Peyer's patch (tissue), 4 donors: ENCODE measurements around the gene TMEM87B. TPM values are rescaled to one million over a fixed set of nuclear protein-coding genes. Genes with fewer than 3 reads are reported as not detected.
"Not testable (repeated sequence)": the region's sequence is repeated elsewhere in the genome, so short reads cannot be mapped to it uniquely, and the experiment has no call there.

Experiments
- DNase-seq, 3 donors: peaks; one replicate each; pipeline ENCODE4 v3.0.0-alpha.2; 2017 to 2019
- H3K27ac ChIP-seq, 4 donors: fragments of 200-600 bp; sonication (generic); one replicate each; pipeline ENCODE4 v1.5.1; 2016 to 2019
- H3K27me3 ChIP-seq, 2 donors: fragments of 200-600 bp; sonication (generic); one replicate each; pipeline ENCODE4 v1.5.1; 2019
- H3K36me3 ChIP-seq, 3 donors: fragments of 200-600 bp; sonication (generic); one replicate each; pipeline ENCODE4 v1.5.1; 2016 to 2019
- H3K4me1 ChIP-seq, 4 donors: fragments of 200-600 bp; sonication (generic); one replicate each; pipeline ENCODE4 v1.5.1; 2016 to 2019
- H3K4me3 ChIP-seq, 4 donors: fragments of 200-600 bp; sonication (generic); 1 replicate in 3 of 4; 2 replicates in 1 of 4; pipeline ENCODE4 v1.5.1; 2016 to 2019; ENCODE audit warnings: mild to moderate bottlenecking in 1 of 4
- H3K9me3 ChIP-seq, 4 donors: fragments of 200-600 bp; sonication (generic); one replicate each; pipeline ENCODE4 v1.5.1; 2016 to 2019; ENCODE audit warnings: mild to moderate bottlenecking in 1 of 4
- POLR2A ChIP-seq, 2 donors: fragments of 450-650 bp; IDR thresholded peaks; one replicate each; pipeline ENCODE4 v1.5.1; 2017; ENCODE audit warnings: antibody characterized with exemption in 2 of 2, mild to moderate bottlenecking in 2 of 2, moderate library complexity in 2 of 2
- total RNA-seq, 4 donors: library from RNA; depleted of rRNA; stranded (reverse); fragments of >200 nt; gene quantifications; one replicate each; pipeline ENCODE4 v1.1.0, GENCODE V29; 2016
- TF ChIP-seq, protein P1 (sequence below), 6 experiments: fragments of 450-650 bp in 4 of 6; fragments of 200-600 bp in 2 of 6; sonication (generic) in 1 of 6; IDR thresholded peaks; one replicate each; pipeline ENCODE4 v1.5.1; 2017 to 2019; ENCODE audit warnings: antibody characterized with exemption in 6 of 6, mild to moderate bottlenecking in 3 of 6, moderate library complexity in 1 of 6

The TMEM87B gene
- total RNA-seq, 4 donors from 2014 or later = 22.3 to 85.6 (median 48.6) TPM

DNA sequence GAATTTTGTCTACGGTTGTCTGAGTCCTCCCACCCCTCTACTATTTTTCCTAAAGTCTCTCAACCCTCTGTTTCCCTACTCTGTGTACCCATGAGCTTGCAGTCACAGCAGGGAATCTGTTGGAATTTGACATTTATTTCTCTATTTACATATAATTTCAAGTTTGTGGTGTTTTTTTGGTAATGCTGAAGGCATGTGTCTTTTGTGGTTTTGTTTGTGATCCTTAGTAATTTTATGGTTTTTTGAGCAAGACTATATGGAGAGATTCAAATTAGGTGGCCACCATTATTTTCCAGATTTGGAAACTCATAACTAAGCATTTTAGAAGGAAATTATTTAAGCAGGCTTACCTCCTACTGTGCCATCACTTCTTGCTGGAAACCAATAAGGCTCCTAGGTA, 55.9 kb downstream of the TMEM87B start:
- TF ChIP-seq, protein P1, sequence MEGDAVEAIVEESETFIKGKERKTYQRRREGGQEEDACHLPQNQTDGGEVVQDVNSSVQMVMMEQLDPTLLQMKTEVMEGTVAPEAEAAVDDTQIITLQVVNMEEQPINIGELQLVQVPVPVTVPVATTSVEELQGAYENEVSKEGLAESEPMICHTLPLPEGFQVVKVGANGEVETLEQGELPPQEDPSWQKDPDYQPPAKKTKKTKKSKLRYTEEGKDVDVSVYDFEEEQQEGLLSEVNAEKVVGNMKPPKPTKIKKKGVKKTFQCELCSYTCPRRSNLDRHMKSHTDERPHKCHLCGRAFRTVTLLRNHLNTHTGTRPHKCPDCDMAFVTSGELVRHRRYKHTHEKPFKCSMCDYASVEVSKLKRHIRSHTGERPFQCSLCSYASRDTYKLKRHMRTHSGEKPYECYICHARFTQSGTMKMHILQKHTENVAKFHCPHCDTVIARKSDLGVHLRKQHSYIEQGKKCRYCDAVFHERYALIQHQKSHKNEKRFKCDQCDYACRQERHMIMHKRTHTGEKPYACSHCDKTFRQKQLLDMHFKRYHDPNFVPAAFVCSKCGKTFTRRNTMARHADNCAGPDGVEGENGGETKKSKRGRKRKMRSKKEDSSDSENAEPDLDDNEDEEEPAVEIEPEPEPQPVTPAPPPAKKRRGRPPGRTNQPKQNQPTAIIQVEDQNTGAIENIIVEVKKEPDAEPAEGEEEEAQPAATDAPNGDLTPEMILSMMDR (IDR thresholded peaks at IDR 0.05) = no peak
- TF ChIP-seq POLR2A (IDR thresholded peaks at IDR 0.05) = no peak
- Histone ChIP-seq H3K4me1 (no peaks in the 10 kb centered on the region), H3K27ac (no peak overlapping the region), H3K36me3 (peaks cover 0 to 72% (median 0%) of the 10 kb centered on the region in 3 donors), H3K27me3 (no peaks in the 10 kb centered on the region), H3K4me3 (no peak overlapping the region), H3K9me3 (no peaks in the 10 kb centered on the region)
- DNase-seq = no peak

DNA sequence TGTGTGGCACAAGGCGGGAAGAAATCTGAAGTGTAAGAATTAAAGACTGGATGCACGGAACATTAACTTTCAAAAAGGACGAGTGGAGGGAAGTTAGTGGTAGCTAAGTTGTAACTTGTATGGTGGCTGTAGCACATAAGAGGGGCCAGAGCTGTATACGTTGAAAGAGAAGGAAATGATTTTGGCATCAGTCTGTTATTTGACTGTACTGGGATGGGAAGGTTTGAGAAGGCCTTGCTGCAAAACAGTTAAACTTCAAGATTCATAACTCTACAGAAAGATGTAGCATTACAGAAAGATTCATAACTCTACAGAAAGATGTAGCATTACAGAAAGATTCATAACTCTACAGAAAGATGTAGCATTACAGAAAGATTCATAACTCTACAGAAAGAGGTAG, 58.3 kb downstream of the TMEM87B start:
- DNase-seq, H3K27ac ChIP-seq, H3K4me3 ChIP-seq, H3K9me3 ChIP-seq, H3K27me3 ChIP-seq, H3K4me1 ChIP-seq: not testable (repeated sequence)
- peaks cover 0 to 70% (median 0%) of the 10 kb centered on the region in 3 donors for H3K36me3 ChIP-seq

DNA sequence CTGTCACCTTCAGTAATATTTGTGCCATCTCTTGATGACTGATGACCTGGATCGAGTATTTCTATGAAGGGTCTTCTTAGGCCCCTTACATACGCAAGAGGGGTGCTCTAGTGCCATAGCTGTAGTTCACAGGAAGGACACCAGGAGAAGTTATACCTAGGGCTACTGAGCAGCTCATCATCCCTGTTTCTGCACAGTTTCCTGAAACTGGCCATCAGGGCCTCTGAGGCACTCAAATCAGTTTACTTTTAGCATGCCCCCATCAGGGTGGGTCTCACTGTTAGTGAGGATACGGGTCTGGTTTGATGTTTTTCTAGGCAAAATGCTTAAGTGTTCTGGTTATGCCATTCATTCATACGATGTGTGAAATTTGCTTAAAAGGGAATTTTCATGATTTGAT, 63.1 kb downstream of the TMEM87B start:
- H3K27me3 ChIP-seq = no peaks in the 10 kb centered on the region
- H3K9me3 ChIP-seq = no peaks in the 10 kb centered on the region
- no peak for DNase-seq
- H3K4me3 ChIP-seq = no peak overlapping the region
- peaks cover 0 to 34% (median 0%) of the 10 kb centered on the region in 3 donors for H3K36me3 ChIP-seq
- H3K4me1 ChIP-seq = no peaks in the 10 kb centered on the region
- no peak for TF ChIP-seq POLR2A (IDR thresholded peaks at IDR 0.05)
- TF ChIP-seq, protein P1 (IDR thresholded peaks at IDR 0.05) = no peak
- no peak overlapping the region for H3K27ac ChIP-seq

DNA sequence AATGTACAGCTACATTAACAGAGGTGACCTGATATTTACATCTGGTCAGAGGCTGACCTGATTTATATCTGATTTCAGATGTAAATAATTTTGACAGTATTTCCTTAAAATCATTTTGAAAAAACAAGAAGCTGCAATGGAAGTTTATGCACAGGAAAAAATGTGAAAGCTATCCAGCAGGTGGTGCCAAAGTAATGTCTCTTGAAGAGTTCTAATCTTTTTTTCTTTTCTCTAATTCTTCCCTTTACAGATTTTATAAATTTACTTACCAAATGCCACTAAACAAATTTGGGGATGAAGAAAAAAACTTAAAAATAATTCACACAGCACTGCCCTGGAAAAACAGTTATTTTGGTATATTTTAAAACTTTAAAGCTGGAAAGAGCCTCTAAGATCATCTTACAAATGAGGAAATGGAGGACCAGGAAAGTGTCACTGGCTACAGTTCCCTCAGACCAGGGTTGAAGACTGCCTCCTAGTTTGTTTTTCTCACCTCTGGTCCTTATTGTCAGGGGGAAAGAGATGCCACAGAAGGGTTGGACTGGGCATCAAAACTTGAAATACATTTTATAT, 66.7 kb downstream of the TMEM87B start:
- Histone ChIP-seq H3K27ac (no peak overlapping the region), H3K4me1 (no peaks in the 10 kb centered on the region), H3K27me3 (no peaks in the 10 kb centered on the region), H3K4me3 (no peak overlapping the region), H3K36me3 (peaks cover 0 to 20% (median 0%) of the 10 kb centered on the region in 3 donors), H3K9me3 (no peaks in the 10 kb centered on the region)
- peak in 2 of 3 donors; percentile 38 to 58 for DNase-seq
- TF ChIP-seq, protein P1 (IDR thresholded peaks at IDR 0.05) = peak; percentile 43 to 63 (median 55)
- TF ChIP-seq POLR2A (IDR thresholded peaks at IDR 0.05) = no peak

DNA sequence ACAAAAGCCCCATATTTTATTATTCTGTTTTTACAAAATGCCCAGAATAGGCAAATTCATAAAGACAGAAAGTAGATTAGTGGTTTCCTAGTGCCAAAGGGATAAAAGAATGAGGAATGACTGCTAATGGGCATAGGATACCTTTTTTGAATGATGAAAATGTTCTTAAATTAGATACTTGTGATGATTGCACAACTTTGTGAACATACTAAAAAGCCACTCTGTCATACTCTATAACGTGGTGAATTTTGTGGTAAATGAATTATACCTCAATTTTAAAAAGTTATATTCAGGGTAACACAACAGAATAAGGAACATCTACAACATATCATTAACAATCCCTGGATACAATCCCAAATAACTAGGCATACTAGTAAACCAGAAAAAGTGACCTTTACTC, 74.0 kb downstream of the TMEM87B start:
- H3K27ac ChIP-seq = no peak overlapping the region
- no peaks in the 10 kb centered on the region for H3K36me3 ChIP-seq
- no peaks in the 10 kb centered on the region for H3K4me1 ChIP-seq
- DNase-seq = no peak
- no peak overlapping the region for H3K4me3 ChIP-seq
- TF ChIP-seq, protein P1 (IDR thresholded peaks at IDR 0.05) = no peak
- H3K27me3 ChIP-seq = no peaks in the 10 kb centered on the region
- H3K9me3 ChIP-seq = no peaks in the 10 kb centered on the region

DNA sequence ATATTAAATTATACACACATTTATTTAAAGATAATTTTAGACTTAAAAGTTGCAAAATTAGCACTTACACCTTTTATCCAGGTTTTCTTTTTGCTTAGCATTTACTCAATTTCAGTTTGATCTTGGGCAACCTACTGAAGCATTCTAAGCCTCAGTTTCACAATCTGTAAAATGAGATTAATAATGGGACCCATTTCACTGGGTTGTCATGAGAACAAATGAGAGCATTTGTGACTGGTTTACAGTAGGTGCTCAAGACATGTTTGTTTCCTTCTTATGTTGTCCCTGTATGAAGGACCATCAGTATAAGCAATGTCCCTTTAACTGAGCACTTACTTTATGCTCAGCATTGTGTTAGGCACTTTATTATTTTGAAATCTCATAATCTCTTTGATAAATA, 78.3 kb downstream of the TMEM87B start:
- TF ChIP-seq, protein P1 (IDR thresholded peaks at IDR 0.05) = no peak
- TF ChIP-seq POLR2A (IDR thresholded peaks at IDR 0.05) = no peak
- no peaks in the 10 kb centered on the region for H3K4me1 ChIP-seq
- H3K36me3 ChIP-seq = no peaks in the 10 kb centered on the region
- H3K27me3 ChIP-seq = no peaks in the 10 kb centered on the region
- no peak overlapping the region for H3K27ac ChIP-seq
- no peaks in the 10 kb centered on the region for H3K9me3 ChIP-seq
- no peak overlapping the region for H3K4me3 ChIP-seq
- DNase-seq = no peak
